ENCODE measurements around the gene VSIR.

The VSIR gene

GRCh38 chr10:71751515-71752224 lies 21.6 kb downstream of the VSIR start:
- no peak overlapping the region for H3K4me3 ChIP-seq (ENCODE audit: low read length)
- DNase-seq (ENCODE audit: low read depth, low spot score), result no peak

GRCh38 chr10:71750986-71751385 lies 22.3 kb downstream of the VSIR start:
- DNase-seq (ENCODE audit: low read depth, low spot score), result no peak
- no peak overlapping the region for H3K4me3 ChIP-seq (ENCODE audit: low read length)

GRCh38 chr10:71750124-71750841 lies 23.0 kb downstream of the VSIR start:
- no peak for DNase-seq (ENCODE audit: low read depth, low spot score)
- no peak overlapping the region for H3K4me3 ChIP-seq (ENCODE audit: low read length)

GRCh38 chr10:71749396-71749795 lies 23.9 kb downstream of the VSIR start:
- peak overlapping the region; percentile 38 for H3K4me3 ChIP-seq (ENCODE audit: low read length)
- no peak for DNase-seq (ENCODE audit: low read depth, low spot score)

GRCh38 chr10:71748671-71749191 lies 24.6 kb downstream of the VSIR start:
- peak; percentile 99 for DNase-seq (ENCODE audit: low read depth, low spot score)
- H3K4me3 ChIP-seq (ENCODE audit: low read length), result peak overlapping the region; percentile 38

GRCh38 chr10:71747551-71748523 lies 25.5 kb downstream of the VSIR start:
- H3K4me3 ChIP-seq (ENCODE audit: low read length), result peak overlapping the region; percentile 25
- peak; percentile 71 for DNase-seq (ENCODE audit: low read depth, low spot score)

- no peak for DNase-seq (ENCODE audit: low read depth, low spot score)
- no peak overlapping the region for H3K4me3 ChIP-seq (ENCODE audit: low read length)
Measured at GRCh38 chr10:71747039-71747531, 26.2 kb downstream of the VSIR start.

- no peak for DNase-seq (ENCODE audit: low read depth, low spot score)
- H3K4me3 ChIP-seq (ENCODE audit: low read length), result no peak overlapping the region
Measured at GRCh38 chr10:71746344-71747037, 26.8 kb downstream of the VSIR start.

GRCh38 chr10:71745664-71746250 lies 27.6 kb downstream of the VSIR start:
- no peak overlapping the region for H3K4me3 ChIP-seq (ENCODE audit: low read length)
- no peak for DNase-seq (ENCODE audit: low read depth, low spot score)

- no peak overlapping the region for H3K4me3 ChIP-seq (ENCODE audit: low read length)
- DNase-seq (ENCODE audit: low read depth, low spot score), result no peak
Measured at GRCh38 chr10:71744897-71745663, 28.2 kb downstream of the VSIR start.

- H3K4me3 ChIP-seq (ENCODE audit: low read length), result no peak overlapping the region
- DNase-seq (ENCODE audit: low read depth, low spot score), result no peak
Measured at GRCh38 chr10:71743866-71744265, 29.5 kb downstream of the VSIR start.

- DNase-seq (ENCODE audit: low read depth, low spot score), result no peak
- no peak overlapping the region for H3K4me3 ChIP-seq (ENCODE audit: low read length)
Measured at GRCh38 chr10:71743089-71743838, 30.1 kb downstream of the VSIR start.

GRCh38 chr10:71742301-71743088 lies 30.8 kb downstream of the VSIR start:
- peak; percentile 37 for DNase-seq (ENCODE audit: low read depth, low spot score)

GRCh38 chr10:71741671-71742070 lies 31.6 kb downstream of the VSIR start:
- no peak for DNase-seq (ENCODE audit: low read depth, low spot score)

More at GRCh38 chr10:71742301-71743088, 30.8 kb downstream of the VSIR start:
- no peak overlapping the region for H3K4me3 ChIP-seq (ENCODE audit: low read length)

GRCh38 chr10:71741029-71741428 lies 32.3 kb downstream of the VSIR start:
- DNase-seq (ENCODE audit: low read depth, low spot score), result peak; percentile 44

More at GRCh38 chr10:71741671-71742070, 31.6 kb downstream of the VSIR start:
- H3K4me3 ChIP-seq (ENCODE audit: low read length), result no peak overlapping the region

GRCh38 chr10:71740069-71740653 lies 33.2 kb downstream of the VSIR start:
- DNase-seq (ENCODE audit: low read depth, low spot score), result no peak
- no peak overlapping the region for H3K4me3 ChIP-seq (ENCODE audit: low read length)

More at GRCh38 chr10:71741029-71741428, 32.3 kb downstream of the VSIR start:
- H3K4me3 ChIP-seq (ENCODE audit: low read length), result no peak overlapping the region

Data from Jurkat, Clone E6-1 (cell line).